Endometrial microvascular endothelial cells (primary cell): ENCODE data around the gene TAS1R3. TPM values are rescaled to one million over a fixed set of nuclear protein-coding genes. Genes with fewer than 3 reads are reported as not detected.
"Not testable (repeated sequence)": the region's sequence is repeated elsewhere in the genome, so short reads cannot be mapped to it uniquely, and the experiment has no call there.

Experiments
- in situ Hi-C: cut with HindIII; loops from 2 replicates; pipeline ENCODE4 v1.10.0; 2017; ENCODE audit warnings: low sequenced_read_pairs, low pct_unique_long_range_greater_than_20kb; ENCODE audit errors: inconsistent ontology term
- total RNA-seq: library from RNA; depleted of rRNA; stranded (reverse); fragments of >200 nt; gene quantifications from one replicate; pipeline ENCODE4 v1.2.3, GENCODE V29; 2015; ENCODE audit errors: inconsistent ontology term

TAS1R3 gene
- total RNA-seq, 1 donor from 2014 or later = under 0.01 TPM

DNA sequence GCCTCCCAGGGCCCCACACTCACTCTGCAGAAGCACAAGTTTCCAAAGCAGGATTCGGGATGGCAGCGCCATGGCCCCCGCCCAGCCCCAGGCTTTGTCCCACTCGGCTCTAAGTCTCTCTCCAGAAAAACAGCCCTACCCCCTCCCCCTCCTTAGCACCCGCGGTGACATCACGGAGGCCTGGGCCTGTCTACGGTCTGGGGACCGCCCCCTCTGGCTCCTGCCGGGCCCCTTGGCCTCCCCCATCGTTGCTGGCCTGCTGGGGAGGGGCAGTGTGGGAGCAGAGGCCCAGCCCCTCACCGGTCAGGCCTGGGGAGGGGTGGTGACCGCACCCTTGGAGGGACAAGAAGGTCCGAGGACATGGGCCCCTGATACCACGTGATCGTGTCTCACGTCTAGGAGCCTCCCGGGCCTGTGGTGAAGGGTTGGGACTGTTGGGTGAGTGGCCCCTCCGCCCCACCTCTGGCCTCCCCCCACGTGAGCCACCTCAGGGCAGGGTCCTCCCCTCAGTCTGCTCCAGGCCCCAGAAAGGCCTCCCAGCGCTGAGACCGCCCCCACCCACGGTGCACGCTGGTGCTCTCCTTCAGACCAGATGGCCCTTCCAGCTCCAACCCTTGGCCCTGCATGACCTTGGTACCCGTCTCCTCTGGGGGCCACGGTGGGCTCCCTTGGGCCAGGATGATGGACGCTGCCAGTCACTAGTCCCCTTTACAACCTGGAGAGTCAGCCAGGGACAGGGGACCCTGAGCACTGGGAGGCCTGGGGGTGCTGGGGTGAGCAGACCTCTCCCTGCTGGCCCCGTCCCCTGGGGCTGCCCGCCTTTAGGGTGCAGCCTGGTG, 27.6 kb downstream of the TAS1R3 start, which contains the start of gene MXRA8:
Gene MXRA8, minus strand, starts transcription at position 123 of the 839 bp plus-strand sequence. Its CDS starts 51 bp downstream, at position 72.
- in situ Hi-C loops = no loop called here

DNA sequence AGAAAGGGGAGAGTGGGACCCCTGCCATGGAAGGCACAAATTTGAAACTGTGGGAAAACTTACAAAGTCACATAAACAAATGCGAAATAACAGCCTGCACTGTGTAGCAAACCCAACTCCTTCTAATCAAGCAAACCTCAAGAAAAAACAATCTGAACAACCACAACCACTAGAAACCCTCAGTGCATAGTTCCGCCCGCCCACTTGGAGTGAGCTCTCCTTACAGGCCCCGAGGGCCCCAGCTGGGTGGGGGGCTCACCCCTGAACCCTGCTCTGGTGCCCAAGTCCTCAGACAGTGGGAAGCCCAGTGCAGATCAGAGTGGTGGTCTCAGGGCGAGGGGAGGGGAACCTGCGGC, 28.2 kb downstream of the TAS1R3 start:
- in situ Hi-C loops = no loop called here

DNA sequence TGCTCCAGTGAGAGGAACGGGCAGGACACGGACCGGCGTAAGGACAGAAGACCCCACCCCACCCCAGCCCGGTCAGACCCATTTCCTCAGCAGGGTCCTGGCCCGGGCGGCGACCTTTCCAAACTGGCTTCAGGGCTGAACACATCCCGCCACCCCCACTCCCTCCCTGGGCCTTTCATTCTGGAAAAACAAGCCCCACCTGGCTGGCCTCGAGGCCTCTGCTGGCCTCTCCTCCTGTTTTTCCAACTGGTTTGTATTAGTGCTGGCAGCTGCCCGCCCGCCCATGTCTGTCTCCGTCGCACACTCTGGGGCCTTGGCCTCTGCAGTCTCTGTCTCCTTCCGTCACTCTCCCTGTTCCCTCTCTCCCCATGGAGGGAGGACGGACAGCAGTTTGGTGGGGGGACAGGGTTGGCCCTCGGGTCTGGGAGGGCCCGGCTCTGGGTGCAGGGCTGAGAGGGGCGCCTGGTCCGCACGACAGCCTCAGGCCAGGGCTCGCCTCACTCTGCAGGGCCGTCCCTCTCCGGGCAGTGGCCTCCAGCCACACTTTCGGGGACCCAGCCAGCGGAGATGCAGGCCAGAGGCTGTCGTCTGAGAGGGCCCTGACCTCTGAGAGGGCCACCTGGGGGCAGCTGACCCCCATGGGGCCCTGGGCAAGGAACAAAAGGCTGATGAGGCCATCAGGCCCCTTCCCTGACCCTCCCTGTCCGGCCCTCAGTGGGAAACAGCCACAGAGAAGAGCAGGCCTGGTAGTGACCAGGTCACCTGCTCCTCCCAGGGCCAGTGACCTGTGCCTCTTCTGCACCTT, 28.8 kb downstream of the TAS1R3 start:
- in situ Hi-C loops = no loop called here

DNA sequence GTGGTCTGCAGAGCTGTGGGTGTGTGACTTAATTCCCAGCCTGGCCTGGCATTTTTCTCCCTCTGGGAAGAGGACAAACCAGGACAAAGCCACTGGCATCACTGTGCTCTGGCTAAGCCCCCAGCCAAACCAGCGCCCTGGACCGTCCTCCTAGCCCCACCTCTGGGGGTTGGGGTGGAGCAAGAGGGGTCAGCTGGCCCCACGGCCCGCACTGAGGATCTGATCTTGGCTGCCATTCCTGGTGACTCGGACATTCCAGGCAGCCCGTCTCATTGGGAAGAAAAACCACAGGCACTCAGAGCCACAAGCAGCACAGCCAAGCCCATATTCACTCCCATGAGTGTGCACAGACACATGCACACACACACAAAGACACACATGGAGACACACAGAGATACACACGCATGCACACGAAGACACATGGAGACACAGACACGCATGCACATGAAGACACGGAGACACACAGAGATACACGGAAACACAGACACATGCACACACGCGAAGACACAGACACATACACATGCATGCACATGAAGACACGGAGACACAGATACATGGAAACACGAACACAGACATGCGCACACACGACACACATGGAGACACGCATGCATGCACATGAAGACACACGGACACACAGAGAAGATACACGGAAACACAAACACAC, 29.6 kb downstream of the TAS1R3 start:
- in situ Hi-C loops = no loop called here

DNA sequence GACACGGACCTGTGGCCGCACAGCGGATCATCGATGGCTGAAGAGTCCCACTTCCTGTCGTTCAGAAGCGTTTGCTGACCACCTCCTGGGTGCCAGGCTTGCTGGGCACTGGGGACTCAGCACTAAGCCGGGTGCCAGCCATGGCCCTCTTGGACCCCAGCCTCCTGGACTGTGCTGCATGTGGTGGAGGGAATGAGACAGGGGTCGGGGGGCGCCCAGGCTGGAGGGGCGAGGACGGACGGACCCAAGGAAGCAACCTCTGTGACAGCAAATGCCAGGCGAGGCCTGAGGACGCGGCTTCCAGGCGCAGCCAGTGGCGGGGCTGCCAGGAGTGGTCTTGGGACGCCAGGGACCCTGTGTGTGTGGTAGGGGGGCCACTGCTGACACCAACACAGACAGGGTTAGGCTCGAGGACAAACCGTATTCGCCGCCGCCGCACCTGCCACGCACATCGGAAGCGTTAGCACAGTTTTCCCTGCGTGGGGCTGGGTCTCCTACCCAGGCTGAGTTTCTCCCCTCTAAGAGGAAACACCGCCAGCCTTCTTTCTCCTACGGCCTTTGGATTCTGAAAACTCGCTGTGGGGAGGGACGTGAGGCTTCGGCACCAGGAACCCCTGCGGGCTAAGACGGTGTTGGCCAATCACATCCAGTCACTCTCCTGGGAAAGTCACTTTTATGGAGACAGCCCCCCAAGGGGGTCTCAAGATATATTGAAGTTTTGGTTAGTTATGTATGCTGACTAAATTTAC, 30.3 kb downstream of the TAS1R3 start:
- in situ Hi-C loops = no loop called here

DNA sequence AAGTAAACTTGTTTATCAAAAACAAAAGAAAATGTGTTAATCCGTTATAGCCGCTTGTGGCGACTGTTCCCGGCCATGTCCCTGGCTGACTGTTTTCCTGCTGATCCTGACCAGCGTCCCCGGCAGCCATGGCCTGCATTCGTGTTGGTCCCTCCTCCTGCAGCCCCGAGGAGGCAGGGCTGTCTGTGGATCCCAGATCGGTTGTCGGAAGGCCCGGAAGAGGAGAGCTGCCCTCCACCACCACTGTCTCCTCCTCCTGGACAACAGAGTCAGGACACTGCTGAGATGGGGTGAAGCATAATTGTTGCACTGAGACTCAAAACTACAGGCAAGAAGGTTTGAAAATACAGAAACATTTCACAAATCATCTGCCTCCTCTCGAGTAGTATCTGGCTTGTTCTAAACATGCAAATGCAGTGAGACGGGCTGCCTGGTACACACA, 30.9 kb downstream of the TAS1R3 start:
- in situ Hi-C loops = no loop called here

DNA sequence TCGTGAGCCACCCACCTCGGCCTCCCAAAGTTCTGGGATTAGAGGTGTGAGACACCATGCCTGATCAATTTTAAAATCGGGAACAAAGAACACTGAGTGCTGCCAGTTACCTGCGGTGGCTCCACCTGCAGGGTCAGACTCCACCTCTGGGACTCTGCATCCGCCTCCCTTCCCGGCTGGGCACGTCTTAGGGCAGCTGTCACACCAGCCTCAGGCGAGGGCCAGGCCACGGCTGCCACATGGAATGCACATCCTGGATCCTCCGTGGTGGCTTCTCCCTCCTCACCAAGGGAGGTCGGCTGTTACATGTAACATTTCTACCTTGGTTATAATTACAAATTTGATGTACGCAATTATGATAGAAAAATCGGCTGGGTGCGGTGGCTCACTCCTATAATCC, 33.2 kb downstream of the TAS1R3 start:
- in situ Hi-C loops = no loop called here

DNA sequence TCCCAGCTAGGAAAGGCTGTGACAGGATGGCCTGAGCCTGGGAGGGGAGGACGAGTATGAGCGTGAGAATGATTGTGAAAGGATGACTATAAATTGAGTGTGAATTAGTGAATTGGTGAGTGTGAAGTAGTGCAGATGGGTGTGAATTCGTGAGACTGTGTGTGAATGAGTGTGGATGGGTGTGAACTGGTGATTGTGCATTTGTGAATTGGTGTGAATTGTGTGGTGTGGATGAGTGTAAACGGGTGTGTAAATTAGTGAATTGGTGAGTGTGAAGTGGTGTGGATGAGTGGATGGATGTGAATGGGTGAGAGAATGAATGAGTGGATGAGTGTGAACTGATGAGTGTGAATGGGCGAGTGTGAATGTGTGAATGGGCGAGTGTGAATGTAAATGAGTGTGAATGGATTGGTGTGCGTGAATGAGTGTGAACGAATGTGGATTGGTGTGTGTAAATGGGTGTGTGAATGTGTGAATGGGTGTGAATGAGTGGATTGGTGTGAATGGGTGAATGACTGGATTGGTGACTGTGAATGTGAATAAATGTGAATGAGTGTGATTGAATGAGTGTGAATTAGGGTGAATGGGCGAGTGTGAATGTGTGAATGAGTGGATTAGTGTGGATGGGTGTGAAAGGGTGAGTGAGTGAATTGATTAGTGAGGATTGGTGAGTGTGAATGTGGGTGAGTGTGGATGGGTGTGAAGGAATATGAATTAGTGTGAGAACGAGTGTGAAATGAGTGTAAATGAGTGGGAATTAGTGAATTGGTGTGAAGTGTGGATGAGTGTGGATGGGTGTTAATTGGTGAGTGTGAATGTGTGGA, 35.0 kb downstream of the TAS1R3 start:
- in situ Hi-C loops = no loop called here

DNA sequence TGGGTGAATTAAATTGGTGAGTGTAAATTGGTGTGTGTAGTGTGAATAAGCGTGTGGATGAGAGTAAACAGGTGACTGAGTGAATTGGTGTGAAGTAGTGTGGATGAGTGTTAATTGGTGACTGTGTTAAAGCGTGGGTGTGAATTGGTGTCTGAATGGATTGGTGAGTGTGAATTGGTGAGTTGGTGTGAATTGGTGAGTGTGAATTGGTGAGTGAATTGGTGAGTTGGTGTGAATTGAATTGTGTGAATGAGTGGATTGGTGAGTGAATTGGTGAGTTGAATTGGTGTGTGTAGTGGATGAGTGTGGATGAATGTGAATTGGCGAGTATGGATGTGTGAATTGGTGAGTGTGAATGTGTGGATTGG, 35.6 kb downstream of the TAS1R3 start:
- in situ Hi-C loops = no loop called here

DNA sequence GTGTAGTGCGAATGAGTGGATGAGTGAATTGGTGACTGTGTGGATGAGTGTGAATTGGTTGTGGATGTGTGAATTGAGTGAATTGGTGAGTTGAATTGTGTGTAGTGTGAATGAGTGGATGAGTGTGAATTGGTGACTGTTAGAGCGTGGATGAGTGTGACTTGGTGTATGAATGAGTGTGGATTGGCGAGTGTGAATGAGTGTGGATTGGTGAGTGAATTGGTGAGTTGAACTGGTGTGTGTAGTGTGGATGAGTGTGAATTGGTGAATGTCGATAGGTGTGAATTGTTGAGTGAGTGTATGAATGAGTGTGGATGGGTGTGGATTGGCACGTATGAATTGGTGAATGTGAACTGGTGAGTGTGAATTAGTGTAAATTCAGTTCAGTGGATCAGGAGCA, 36.2 kb downstream of the TAS1R3 start:
- in situ Hi-C loops = no loop called here

DNA sequence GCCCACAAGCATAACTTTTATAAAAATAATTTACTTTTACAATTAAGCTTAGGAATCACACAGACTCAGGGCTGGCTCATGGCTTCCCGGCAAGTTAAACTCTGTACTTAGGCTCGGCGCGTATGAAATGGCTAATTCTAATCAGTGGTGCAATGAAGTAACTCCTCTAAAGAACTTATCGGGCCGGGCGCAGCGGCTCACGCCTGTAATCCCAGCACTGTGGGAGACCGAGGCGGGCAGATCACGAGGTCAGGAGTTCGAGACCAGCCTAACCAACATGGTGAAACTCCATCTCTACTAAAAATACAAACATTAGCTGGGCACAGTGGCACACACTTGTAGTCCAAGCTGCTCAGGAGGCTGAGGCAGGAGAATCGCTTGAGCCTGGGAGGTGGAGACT, 39.0 kb downstream of the TAS1R3 start:
- in situ Hi-C loops = not testable (repeated sequence)

DNA sequence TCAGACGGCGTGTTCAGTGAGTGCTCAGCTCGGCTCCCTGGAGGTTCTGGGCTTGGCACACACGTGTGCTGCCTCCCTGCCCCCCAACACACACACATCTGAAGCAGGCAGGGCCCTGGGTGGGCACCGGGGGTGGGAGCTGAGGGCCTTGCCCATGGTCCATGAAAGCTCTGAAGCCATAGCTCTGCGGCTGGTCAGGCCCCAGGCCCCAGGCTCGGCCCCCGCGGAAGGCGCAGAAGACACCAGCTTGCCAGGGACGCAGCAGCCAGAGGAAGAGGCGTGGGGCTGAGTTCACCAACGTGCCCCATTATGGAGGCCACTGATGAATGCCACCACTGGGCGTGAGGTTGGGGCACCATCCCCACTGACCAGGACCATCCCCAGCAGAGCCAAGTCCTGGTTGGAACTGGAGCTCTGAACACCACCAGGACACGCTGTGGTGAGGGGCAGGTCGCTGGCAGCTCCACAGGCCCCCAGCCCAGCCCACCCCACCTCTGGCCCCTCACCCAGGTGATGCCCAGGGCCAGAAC, 39.8 kb downstream of the TAS1R3 start:
- in situ Hi-C loops = no loop called here

DNA sequence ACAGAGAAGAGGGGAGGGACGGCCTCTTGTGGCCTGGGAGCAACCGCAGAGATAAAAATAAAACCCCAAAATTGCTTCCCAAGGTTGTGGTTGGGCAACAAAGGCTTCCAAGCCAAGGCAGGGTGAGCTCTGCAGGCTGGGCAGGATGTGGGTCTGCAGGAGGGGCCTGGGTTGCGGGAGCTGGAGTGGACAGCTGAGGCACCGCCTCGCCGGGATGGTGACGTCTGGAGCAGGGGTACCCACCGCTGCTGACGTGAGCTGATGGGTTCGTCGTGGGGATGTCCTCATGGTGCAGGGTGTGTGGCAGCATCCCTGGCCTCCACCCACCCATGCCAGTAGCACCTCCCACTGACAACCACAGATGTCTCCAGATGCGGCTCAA, 40.3 kb downstream of the TAS1R3 start:
- in situ Hi-C loops = no loop called here

DNA sequence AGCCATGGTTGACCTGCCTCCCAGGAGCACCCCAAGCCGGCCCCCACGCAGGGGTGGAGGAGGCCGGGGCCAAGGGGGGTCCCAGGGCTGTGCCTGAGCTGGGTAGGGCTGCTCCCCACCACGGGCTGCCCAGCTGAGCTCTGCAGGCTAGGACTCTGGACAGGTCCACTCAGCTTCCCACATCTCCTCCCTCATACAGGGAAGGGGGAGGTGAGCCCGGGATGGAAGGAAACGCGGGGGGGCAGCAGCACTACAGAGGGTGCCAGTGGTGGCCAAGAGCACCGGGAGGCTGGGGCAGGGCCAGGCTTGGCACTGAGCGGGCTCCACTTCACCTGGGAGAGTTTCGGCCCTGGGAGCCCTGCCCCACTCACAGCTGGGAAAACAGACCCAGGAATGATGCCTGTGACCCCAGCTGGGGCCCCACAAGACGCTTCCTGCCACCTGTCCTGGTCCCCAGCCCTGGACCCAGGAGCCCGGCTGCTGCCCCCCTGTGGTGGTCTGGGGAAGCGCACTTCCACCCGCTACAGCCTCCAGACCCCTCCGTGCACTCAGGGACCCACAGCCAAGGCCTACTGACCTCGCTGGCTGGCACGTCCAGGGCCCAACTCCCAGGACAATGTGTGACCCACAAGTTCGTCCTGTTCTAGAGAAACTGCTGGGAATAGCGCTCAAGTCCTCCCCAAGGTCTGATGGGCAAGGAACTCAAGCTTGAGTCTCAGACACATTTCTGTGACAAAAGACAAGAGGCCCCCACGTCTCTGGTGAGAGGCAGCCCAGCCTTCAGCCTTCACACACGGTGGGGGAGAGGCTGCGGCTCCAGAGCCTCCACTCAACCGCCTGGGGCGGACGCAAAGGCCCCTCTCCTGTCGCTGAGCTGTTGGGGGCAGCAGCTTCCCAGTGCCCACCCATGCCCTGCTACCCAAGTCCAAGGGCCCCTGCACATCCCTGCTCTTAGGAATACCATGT, 40.9 kb downstream of the TAS1R3 start:
- in situ Hi-C loops = no loop called here

DNA sequence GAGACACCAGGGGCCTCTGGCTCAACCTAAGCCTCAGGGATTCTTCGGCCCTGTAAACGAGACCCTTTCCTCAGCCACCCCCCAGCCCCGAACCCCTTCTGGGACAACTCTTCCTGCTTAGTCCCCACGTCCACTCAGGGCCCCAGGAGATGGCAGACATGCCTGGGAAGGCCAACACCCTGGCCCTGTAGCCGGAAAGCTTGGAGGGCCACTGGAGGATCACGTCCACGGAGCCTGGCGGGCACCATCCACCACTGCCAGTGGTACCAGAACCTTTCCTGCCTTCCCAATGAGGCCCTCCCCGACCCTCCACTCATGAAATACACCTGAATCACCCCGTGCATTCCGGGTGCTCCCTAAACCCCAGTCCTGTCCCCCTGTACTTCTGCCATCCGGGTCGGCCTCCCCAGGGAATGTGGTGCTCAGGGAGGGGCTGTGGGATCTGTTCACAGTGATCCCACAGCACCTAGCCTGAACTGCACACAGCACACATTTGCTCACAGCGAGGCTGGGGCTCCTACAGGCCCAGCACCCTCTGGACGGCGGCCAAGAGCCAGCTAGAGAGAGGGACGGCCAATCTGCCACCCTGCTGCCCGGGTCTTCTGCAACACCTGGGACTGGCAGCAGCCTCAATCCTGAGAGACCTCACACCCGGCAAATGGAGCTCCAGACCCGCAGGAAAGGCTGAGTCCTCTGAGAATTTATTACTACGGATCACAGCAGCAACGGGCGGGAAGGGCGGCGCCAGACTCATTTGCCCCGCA, 42.2 kb downstream of the TAS1R3 start:
- in situ Hi-C loops = no loop called here
